Activated CD4-positive, CD25-positive, alpha-beta regulatory T cell (primary cell): ENCODE results near the gene CFAP46.
"Not testable (repeated sequence)": the region's sequence is repeated elsewhere in the genome, so short reads cannot be mapped to it uniquely, and the experiment has no call there.

ENCODE experiments used
- DNase-seq, 4 experiments: peaks; one replicate each; lab custom pipeline; 2025; lab: John Stamatoyannopoulos, UW

Gene CFAP46

DNA sequence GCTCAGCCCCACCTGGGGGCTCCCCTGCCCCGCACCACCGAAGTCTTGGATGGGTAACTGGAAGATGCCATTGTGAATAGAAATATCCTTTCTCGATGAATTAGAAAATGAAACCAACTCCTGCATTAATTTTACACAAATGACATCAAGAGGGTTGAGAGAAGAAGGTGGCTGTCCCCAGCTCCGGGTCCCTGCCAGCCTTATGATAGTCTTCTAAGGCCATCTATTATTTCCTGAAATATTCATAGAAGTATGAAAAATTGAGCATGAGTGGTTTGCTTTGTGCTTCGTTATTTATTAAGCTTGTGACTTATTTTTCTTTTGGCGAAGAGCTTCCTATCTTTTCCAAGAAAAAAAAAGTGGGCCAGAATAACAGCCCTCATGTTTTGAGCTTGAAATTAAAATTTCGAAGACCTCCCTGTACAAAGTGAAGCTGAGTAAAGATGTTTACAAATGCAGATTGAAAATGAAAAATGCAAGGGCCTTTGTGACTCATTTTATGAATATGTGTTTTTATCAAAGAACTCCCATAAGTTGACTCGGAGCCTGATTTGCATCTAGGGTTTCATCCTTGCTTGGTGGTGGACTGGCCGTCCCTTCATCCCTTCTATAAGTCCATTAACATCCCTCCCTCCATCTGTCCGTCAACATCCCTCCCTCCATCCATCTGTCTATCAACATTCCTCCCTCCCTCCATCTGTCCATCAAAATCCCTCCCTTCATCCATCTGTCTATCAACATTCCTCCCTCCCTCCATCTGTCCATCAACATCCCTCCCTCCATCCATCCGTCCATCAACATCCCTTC is 20.5 kb upstream of the CFAP46 start:
- no peak for DNase-seq

DNA sequence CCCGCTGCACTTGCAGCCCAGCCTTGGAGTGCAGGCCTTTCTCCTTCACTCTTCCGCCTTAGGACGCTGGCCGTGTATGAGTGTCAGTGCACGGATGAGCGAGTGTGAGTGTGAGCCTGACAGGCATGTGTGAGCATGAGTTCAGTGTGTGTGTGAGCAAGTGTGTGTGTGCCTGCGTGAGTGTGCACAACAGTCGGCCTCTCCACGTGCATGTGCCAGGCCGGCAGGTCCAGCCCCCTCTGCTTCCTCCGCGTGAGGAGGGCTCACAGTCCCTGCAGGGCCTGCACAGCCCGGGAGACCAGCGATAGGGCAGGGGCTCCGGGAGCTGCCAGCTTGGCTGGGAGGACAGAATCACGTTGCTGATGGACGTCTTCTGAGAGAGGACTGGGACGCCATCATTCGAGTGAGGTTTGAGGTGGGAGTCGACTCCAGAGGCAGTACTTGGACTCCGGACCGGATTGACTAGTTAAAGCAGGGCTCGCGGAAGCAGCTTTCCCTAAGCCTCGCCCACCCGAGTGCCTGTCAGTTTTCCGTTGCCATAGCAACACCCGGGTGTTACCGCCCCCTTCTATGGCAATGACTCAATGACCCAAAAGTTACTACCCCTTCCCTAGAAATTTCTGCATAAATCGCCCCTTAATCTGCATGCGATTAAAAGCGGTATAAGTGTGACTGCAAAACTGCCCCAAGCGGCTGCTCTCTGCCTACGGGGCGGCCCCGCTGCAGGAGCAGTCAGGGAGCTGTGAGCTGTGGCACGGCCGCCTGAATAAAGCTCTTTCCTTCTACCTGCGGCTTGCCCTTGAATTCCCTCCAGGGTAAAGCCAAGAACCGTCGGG is 19.6 kb upstream of the CFAP46 start:
- DNase-seq: peak; percentile 29 to 51 (median 39)

- DNase-seq: no peak
Observed at GRCh38 chr10:132961420-132961786, 19.0 kb upstream of the CFAP46 start.

DNA sequence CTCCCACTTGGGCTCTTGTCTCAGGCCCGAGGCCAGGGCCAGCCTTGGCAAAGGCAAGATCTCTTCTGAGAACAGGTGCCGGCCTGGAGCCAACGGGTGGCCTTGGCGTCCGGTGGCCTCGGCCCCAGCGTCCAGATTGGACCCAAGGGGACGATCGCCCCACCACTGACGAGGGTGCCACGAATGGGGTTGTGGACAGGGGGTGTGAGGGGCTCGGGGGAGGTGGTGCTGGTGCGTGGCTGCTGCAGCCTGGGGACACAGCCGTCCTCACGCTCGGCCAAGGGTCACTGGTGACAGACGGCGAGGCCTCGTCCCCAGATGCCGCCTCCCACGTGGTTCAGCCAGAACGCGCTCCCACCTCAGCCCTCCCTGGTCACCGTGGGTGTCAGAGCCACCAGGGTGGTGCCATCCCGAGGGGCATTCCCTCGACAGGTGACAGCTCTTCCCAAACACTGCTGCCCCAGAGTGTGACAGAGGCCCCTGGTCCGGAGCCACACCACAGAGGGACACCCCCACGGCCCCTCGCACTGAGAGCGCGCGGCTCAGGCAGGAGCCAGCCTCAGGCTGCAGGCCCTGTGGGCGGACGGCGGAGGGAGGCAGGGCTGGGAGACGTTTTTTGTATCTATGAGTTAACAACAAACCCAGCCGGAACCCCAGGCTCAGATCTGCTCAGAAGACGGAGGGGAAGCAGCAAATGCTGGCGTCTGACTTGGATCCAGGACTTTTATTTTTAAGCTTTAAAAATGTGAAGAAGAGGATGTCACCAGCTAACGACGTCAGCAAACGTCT is 18.5 kb upstream of the CFAP46 start:
- DNase-seq: no peak

DNA sequence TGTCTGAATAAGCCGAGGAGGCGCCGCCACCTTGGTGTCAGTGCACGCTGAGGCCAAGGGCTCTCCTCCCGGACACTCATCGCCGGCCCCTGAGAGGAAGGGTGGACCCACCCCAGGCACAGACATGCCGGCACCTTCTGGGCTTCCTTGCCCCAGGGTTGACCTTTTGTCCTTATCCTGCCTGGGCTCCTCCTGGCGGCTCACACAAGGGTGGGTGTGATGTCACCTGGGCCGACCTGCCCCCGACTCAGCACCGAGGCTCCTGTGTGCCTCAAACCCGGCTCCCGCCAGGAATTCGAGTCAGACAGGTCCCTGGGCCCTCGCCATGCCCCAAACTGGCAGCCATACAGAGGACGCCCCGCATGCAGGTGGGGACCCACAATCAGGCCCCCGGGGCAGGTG is 17.7 kb upstream of the CFAP46 start:
- no peak for DNase-seq

DNA sequence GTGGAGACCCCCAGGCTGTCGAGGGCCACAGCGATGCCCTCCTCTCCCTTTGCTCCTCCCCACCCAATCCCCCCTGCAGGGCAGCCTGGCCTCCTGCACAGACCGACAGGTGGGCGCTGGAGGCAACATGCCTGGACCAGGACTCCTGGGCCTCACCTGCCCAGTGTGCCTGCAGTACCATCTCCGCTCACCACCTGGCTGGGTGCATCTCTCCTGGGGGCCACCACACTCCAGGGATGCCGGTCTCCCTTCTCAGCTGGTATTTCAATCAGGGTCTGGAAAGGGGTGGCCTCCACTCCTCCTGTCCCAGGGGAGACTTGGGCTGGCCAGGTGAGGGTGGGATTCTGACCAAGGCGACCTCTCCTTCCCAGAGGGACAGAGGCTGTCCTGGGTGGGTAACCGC is 17.2 kb upstream of the CFAP46 start:
- DNase-seq: no peak

DNA sequence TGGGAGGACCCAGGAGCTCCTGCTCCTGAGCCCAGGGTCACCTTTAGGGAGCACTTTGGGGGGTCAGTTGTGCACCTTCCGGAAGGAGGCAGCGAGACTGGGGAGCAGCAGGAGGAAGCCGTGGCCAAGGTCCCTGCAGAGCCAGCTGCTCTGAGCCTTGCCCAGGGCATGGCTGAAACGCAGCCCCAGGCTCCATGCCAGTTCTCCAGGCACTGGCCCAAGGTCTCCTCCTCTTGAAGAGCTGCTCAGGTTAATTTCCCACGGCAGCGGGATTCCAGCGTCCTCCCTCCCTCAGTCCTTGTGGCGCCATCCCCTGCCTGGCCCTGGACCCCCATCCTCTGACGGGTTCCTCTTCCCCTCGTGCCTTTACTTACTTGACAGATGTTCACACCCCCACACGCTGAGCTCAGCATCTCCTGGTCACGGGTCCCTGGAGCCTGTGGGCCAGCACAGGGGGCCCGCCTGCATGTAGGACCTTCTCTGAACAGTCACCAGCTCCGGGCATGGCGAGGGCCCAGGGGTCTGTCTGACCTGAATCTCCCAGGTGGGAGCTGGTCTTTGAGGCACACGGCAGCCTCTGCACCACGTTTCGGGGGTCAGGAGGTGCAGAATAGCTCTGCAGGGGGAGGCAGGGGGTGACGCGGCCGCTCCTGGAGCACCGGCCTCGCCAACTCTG is 16.7 kb upstream of the CFAP46 start:
- DNase-seq: no peak

DNA sequence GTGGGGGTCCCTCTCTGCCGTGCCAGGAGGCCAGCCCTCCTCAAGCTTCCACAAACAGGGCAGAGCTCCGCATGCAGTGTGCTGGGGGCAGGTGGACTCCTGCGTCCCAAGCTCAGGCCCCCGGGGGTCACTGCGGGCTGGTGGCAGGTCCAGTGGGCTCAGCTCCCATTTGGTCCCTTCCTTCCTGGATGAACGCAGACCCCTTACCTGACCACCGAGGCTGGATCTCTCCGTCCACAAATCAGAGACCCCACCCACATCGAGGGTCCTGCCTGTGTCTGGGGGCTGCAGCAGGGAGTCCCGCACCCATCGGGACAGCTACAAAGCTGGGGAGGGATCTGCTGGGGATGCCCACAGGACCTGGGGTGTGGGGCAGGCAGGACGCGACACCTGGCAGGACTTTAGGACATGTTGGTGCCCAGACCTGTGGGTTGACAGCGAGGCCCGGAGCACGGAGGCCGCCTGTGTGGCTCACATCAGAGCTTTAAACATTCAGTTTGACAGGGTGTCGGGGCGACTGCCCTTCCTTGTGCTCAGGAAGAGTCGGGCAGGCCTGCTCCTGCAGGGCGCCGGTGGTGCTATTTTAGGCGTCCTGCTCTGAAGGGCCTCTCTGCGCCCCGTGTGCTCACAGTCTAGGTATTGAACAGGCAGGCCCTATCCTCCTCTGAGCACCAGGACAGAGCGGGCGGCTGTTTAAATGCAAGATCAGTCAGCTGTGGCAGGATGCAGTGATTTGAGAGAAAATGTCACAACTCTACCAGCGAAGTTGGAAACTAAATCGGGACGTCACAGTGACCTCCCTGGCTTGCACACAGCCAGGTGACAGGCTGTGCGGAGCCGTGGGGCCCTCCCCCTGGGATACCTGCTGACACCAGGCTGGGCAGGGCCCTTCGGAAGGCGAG is 15.9 kb upstream of the CFAP46 start:
- no peak for DNase-seq

- DNase-seq: no peak
Observed at GRCh38 chr10:132957131-132957530, 14.8 kb upstream of the CFAP46 start.

DNA sequence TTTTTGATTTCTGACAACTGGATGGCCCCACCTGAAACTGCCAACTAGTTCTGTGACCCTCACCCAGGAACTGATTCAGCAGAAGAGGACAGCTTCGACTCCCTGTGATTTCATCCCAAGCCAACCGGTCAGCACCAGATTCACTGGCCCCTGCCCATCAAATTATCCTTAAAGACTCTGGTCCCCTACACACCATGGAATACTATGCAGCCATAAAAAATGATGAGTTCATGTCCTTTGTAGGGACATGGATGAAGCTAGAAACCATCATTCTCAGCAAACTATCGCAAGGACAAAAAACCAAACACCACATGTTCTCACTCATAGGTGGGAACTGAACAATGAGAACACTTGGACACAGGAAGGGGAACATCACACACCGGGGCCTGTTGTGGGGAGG is 13.9 kb upstream of the CFAP46 start:
- DNase-seq: not testable (repeated sequence)

GRCh38 chr10:132955479-132955878 is 13.1 kb upstream of the CFAP46 start:
- no peak for DNase-seq

DNA sequence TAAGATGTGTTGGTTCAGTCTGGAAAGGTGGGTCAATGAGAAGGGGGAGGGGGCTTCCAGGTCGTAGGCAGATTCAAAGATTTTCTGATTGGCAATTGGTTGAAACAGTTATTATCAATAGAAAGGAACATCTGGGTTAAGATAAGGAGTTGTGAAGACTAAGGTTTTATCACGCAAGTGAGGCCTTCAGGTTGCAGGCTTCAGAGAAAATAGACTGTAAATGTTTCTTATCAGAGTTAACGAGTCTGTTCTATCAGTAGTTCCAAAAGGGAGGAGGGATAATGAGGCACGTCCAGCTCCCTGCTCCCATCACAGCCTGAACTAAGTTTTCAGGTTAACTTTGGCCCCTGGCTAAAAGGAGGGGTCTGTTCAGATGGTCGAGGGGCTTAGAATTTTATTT is 11.1 kb upstream of the CFAP46 start:
- no peak for DNase-seq

DNA sequence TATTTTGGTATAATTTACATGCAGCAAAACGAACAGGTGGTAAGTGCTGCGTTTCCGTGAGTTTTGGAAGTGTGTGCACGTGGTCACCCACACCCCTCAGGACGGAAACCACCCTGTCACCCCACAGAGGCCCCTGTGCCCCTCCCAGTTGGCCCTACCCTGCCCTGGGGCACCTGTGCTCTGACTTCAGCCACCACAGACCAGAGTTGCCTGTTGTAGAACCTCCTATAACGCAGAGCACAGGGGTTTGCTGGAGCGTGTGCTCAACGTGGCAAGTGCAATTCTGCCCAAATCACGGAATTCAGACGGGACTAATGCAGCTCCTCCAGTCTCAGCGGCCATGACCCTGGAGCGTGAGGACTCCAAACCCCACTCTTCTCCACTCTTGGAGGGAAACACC is 9.6 kb upstream of the CFAP46 start:
- no peak for DNase-seq

DNA sequence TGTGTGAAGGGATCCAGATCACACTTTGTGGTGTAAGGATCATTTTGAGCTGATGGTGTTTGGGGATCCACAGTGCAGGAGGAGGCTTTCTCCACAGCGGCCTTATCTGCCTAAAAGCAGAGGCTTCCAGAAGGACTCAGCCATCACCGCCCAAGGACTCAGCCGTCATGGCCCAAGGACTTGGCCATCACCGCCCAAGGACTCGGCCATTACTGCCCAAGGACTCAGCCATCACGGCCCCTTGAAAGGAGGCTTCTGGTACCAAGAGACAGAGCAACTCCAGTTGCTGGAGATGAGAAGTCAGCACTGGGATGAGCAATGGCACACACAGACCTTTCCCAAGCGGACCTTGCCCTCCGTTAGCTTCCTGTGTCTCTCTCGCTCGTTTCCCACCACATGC is 6.0 kb upstream of the CFAP46 start:
- no peak for DNase-seq

DNA sequence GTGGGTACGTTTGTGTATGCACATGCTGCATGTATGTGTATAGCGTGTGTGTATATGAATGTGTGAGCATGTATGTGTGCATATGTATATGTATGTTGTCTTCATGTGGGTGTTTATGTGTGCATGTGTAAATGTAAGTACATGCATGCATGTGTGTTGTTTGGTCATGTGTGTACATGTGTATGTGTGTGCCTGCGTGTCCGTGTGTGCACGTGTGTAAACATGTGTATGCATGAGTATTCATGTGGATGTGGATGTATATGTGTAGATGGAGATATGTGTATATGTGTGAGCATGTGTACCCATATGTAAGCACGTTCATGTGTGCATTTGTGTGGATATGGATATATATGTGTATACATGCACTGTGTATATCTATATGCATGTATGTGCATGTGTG is 5.5 kb upstream of the CFAP46 start:
- DNase-seq: no peak

- DNase-seq: no peak
Observed at GRCh38 chr10:132946806-132947546, 4.6 kb upstream of the CFAP46 start.

DNA sequence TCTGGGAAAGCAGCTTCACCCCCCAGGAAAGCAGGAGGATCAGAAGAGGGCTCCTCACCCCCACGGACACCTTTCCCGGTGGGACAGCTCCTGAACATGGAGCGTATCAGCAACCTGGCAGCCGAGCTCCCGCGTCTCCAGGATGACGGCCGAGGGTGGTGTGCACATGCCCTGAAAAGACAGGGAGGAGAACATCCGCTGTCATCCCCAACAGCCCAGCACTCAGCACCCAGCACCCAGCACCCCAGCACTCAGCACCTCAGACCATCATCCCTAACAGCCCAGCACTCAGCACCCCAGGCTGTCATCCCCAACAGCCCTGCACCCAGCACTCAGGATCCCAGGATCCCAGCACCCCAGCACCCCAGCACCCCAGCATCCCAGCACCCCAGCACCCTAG is 3.9 kb upstream of the CFAP46 start:
- DNase-seq: no peak

DNA sequence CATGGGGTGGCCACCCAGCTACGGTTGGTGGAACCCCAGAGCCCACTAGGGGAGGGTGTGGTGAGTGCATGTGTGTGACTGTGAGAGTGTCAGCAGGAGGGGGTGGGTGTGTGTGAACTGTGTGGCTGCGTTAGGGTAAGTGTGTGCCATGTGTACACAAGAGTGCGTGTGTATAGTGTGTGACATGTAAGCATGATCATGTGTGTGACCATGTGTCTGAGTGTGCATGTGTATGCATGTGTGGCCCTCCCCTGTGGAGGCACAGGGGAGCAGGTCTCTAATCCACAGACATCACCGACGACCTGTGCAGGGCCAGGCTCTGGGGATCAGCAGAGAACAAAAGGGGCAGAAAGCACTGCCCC is 3.5 kb upstream of the CFAP46 start:
- no peak for DNase-seq

DNA sequence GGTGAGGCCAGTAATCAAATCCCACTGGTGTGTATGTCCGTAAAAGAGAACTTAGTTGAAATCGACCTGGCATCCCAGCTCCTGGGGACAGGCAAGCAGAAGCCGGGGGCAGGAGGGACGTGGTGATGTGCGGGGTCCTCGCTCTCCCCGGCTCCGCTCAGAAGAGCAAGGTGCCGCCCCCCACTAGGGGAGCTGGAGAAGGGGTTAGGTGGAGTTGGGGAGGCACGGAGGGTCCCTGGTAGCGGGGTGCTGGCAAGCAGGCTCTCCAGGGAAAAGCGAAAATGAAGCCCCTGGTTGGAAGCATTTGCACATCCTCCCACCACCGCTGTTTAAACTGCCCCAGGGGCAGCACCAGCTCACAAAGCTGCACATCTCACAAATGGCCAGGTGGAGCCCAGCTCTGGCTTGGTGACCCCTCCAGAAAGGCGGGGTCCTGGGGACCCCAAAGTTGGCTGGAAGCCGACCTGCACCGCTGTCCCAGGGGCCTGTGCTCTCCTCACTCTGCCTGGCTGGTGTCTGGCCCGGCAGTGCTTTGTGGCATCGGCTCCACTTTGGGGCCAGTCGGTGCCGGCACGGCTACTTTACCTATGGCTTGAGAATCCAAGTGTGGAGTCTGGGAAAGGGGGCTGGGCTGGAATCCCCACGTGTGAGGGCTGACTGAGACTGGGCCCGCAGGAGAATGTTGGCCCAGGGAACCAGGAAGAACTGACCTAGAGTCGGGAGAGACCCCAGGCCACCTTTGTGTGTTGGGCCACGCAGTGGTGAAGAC is 2.9 kb upstream of the CFAP46 start:
- DNase-seq: no peak

GRCh38 chr10:132944510-132944909 is 2.1 kb upstream of the CFAP46 start:
- DNase-seq: no peak
